ENCODE results near the gene SYTL4. TPM values are rescaled to one million over a fixed set of nuclear protein-coding genes. Genes with fewer than 3 reads are reported as not detected.

SYTL4 gene
- total RNA-seq, 2 donors from 2014 or later: 13.1 to 13.5 TPM

DNA sequence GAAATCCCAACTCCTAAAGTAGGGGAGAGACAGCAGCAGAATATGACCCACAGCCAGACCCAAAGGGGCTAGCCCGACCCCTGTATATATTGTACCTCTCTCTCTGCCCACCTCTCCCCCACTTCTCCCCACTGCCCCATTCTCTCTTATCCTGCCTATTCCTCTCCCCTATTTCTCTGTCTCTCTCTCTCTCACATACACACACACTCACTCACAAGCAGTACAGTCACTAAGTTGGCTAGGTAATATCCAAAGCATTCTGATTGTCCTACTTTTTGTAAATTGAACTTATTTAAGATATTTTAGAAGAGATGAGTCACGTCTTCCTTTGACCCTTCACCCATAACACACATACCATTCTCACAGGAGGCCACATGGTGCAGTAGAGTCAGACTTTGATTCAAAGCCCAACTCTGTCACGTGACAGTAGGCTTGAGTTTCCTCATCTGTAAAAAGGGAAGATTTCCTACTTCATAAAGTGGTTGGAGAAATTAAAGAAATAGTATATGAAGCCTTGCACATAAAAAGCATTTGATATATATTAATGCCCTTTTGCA lies 58.4 kb downstream of the SYTL4 start:
- H3K27me3 ChIP-seq (replicated peaks; ENCODE audit: insufficient read depth): no peaks in the 10 kb centered on the region
- ATAC-seq (ENCODE audit: insufficient number of reproducible peaks, low FRiP score, low read depth): no peak

GRCh38 chrX:100672966-100673365 lies 59.0 kb downstream of the SYTL4 start:
- TF ChIP-seq CTCF (IDR thresholded peaks at IDR 0.05): no peak
- Histone ChIP-seq H3K4me3 (no peak overlapping the region), H3K4me1 (ENCODE audit: control insufficient read depth in 1 of 2, low read depth in 2 of 2) (no peaks in the 10 kb centered on the region), H3K27ac (no peak overlapping the region), H3K9me3 (no peaks in the 10 kb centered on the region), H3K27me3 (replicated peaks; ENCODE audit: insufficient read depth) (no peaks in the 10 kb centered on the region), H3K36me3 (no peaks in the 10 kb centered on the region)
- DNase-seq (ENCODE audit: low spot score) (no peak), ATAC-seq (ENCODE audit: insufficient number of reproducible peaks, low FRiP score, low read depth) (no peak)

More for the DNA sequence above, 58.4 kb downstream of the SYTL4 start:
- H3K36me3 ChIP-seq: no peaks in the 10 kb centered on the region
- DNase-seq (ENCODE audit: low spot score): no peak
- no peaks in the 10 kb centered on the region for H3K4me1 ChIP-seq (ENCODE audit: control insufficient read depth in 1 of 2, low read depth in 2 of 2)
- H3K4me3 ChIP-seq: no peak overlapping the region
- TF ChIP-seq CTCF (IDR thresholded peaks at IDR 0.05): no peak
- H3K9me3 ChIP-seq: no peaks in the 10 kb centered on the region
- no peak overlapping the region for H3K27ac ChIP-seq

DNA sequence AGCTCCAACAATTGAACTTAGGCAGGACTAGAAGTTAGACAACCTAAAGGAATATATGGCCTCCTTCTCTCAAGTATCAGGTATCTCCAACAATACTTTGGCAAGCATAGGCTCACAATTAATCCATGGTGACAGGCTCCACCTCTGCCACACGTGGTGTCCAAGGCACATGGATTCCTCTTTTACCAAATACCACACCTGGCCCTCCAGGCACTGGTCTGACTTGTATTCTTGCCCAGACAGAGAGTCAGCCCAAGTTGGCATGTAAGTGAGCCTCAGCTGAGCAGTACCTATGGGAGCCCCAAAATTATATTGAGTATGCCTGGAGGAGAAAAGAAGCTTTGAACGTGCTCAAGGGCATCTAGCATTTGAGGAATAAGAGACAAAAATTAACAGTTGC lies 68.3 kb downstream of the SYTL4 start:
- ATAC-seq (ENCODE audit: insufficient number of reproducible peaks, low FRiP score, low read depth) (no peak), DNase-seq (ENCODE audit: low spot score) (no peak)
- Histone ChIP-seq H3K4me3 (no peak overlapping the region), H3K27me3 (replicated peaks; ENCODE audit: insufficient read depth) (no peaks in the 10 kb centered on the region), H3K4me1 (ENCODE audit: control insufficient read depth in 1 of 2, low read depth in 2 of 2) (no peaks in the 10 kb centered on the region), H3K9me3 (no peaks in the 10 kb centered on the region), H3K27ac (no peak overlapping the region), H3K36me3 (no peaks in the 10 kb centered on the region)
- no peak for TF ChIP-seq CTCF (IDR thresholded peaks at IDR 0.05)

GRCh38 chrX:100662796-100663195 lies 69.1 kb downstream of the SYTL4 start:
- ATAC-seq (ENCODE audit: insufficient number of reproducible peaks, low FRiP score, low read depth) (no peak), DNase-seq (ENCODE audit: low spot score) (no peak)
- Histone ChIP-seq H3K36me3 (no peaks in the 10 kb centered on the region), H3K9me3 (no peaks in the 10 kb centered on the region), H3K27ac (no peak overlapping the region), H3K4me1 (ENCODE audit: control insufficient read depth in 1 of 2, low read depth in 2 of 2) (no peaks in the 10 kb centered on the region), H3K27me3 (replicated peaks; ENCODE audit: insufficient read depth) (no peaks in the 10 kb centered on the region), H3K4me3 (no peak overlapping the region)
- TF ChIP-seq CTCF (IDR thresholded peaks at IDR 0.05): no peak

DNA sequence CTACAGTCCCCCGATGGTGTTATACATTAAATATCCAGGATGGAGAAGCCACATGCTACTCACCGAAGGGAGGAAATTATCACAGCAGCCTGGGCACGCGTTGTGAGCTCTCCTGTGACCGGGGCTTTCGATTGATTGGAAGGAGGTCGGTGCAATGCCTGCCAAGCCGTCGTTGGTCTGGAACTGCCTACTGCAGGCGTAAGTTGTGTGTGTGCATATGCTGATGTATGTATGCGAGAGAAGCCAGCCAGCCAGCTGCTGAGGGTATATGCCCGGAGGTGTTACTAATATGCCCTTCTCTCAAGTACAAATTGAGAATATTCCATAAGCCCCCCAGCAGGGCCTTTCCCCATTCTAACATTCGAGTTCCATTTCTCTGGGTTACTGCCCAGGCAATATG lies 69.8 kb downstream of the SYTL4 start:
- no peak for TF ChIP-seq CTCF (IDR thresholded peaks at IDR 0.05)
- ATAC-seq (ENCODE audit: insufficient number of reproducible peaks, low FRiP score, low read depth): no peak
- Histone ChIP-seq H3K4me3 (no peak overlapping the region), H3K27me3 (replicated peaks; ENCODE audit: insufficient read depth) (no peaks in the 10 kb centered on the region), H3K4me1 (ENCODE audit: control insufficient read depth in 1 of 2, low read depth in 2 of 2) (no peaks in the 10 kb centered on the region), H3K36me3 (no peaks in the 10 kb centered on the region), H3K9me3 (no peaks in the 10 kb centered on the region), H3K27ac (no peak overlapping the region)
- no peak for DNase-seq (ENCODE audit: low spot score)
